SH-SY5Y (cell line): ENCODE data around the gene RXFP4.

ENCODE experiments used
- GATA2 ChIP-seq: IDR thresholded peaks from 2 replicates; pipeline ENCODE4 v1.6.1; 2011; ENCODE audit warnings: mild to moderate bottlenecking, low read depth, low read length
- GATA3 ChIP-seq: IDR thresholded peaks from 2 replicates; pipeline ENCODE4 v1.6.1; 2011; ENCODE audit warnings: low read depth, mild to moderate bottlenecking, low read length, moderate library complexity

DNA sequence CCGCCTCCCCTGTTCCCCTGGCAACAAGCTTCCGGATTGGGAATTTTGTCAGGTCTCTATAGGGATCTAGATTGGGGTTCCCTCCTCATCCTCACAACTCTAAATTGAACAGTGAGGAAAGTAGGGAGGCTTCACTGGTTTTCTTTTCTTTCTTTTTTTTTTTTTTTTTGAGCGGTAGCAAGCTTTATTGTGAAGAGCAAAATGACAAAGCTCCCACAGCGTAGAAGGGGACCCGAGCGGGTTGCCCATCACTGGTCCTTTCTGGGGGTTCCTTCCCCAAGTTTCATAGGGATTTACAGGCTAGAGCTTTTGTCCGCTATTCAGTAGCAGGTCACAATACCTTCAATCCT, 26.6 kb downstream of the RXFP4 start:
- no peak for TF ChIP-seq GATA3
- TF ChIP-seq GATA2 = no peak
